Stimulated activated CD4-positive, alpha-beta T cell treated with anti-CD3 and anti-CD28 coated beads, Interleukin-12 subunit alpha, Interleukin-12 subunit beta, amount 100 ng/mL, for 24 hours (primary cell): ENCODE data around the gene SPDYC.

Experiments
- DNase-seq, 2 experiments: peaks; one replicate each; pipeline ENCODE4 v3.0.0-alpha.2; 2020; ENCODE audit warnings: low read depth in 2 of 2

Gene SPDYC

GRCh38 chr11:65206901-65207300, 36.9 kb downstream of the SPDYC start:
- DNase-seq, result no peak

DNA sequence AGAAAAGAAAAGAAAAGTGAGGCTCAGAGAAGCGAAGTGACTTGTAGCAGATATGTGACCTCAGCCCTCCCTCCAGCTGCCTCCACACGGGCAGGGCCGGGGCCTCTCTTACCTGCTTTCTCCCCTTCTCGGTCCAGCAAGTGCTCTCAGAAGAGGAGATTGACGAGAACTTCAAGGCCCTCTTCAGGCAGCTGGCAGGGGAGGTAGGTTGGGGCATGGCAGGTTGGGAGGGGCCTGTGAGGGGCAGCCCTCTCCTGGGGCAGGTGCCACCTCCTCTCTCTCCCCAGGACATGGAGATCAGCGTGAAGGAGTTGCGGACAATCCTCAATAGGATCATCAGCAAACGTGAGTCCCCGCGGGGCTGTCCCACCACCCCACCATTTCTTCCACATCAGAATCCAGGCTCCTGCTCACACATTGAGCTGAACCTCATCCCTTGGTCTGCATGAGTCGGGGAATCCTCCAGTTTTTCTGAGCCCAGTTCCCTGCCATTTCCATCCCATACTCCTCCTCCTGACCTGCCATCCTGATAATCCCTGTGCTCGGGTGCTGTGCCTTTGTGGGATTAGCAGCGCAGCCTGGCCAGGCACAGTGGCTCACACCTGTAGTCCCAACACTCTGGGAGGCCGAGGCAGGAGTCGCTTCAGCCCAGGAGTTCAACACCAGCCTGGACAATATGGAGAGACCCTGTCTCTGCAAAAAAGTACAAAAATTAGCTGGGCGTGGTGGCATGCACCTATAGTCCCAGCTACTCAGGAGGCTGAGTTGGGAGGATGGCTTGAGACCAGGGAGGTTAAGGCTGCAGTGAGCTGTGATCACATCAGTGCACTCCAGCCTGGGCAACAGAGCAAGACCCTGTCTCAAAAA, 38.1 kb downstream of the SPDYC start:
- DNase-seq, result no peak

- no peak for DNase-seq
These were observed 39.0 kb downstream of the SPDYC start for GRCh38 chr11:65208785-65209710.

GRCh38 chr11:65209711-65210360, 39.8 kb downstream of the SPDYC start:
- DNase-seq, result no peak

- DNase-seq, result no peak
These were observed 40.3 kb downstream of the SPDYC start for GRCh38 chr11:65210361-65210731.

DNA sequence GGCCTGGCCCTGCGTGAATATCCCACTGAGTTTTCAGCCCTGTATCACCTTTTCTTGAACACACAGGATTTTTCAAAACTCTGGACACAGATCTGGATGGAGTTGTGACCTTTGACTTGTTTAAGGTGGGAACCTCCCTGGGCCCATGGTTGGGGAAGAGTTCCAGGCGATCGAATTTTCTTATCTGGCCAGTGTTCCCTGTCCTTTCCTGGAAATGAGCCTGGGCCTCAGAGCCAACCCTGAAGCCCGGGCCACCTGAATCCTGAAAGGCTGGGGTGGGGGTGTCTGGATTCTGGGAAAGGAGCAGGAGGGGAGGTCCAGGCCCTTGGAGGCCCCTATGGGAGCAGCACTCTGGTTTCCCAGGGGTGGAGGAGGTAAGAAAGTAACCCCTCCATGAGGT, 40.7 kb downstream of the SPDYC start:
- no peak for DNase-seq

DNA sequence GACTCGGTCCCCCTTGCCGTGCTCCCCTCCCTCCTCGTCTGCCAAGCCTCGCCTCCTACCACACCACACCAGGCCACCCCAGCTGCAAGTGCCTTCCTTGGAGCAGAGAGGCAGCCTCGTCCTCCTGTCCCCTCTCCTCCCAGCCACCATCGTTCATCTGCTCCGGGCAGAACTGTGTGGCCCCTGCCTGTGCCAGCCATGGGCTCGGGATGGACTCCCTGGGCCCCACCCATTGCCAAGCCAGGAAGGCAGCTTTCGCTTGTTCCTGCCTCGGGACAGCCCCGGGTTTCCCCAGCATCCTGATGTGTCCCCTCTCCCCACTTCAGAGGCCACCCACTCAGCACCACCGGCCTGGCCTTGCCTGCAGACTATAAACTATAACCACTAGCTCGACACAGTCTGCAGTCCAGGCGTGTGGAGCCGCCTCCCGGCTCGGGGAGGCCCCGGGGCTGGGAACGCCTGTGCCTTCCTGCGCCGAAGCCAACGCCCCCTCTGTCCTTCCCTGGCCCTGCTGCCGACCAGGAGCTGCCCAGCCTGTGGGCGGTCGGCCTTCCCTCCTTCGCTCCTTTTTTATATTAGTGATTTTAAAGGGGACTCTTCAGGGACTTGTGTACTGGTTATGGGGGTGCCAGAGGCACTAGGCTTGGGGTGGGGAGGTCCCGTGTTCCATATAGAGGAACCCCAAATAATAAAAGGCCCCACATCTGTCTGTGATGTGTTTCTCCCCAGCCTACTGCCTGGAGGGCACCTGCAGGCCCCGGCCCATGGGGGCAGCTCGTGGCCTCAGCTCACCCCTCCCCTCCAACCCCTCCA, 41.5 kb downstream of the SPDYC start:
- DNase-seq, result no peak

DNA sequence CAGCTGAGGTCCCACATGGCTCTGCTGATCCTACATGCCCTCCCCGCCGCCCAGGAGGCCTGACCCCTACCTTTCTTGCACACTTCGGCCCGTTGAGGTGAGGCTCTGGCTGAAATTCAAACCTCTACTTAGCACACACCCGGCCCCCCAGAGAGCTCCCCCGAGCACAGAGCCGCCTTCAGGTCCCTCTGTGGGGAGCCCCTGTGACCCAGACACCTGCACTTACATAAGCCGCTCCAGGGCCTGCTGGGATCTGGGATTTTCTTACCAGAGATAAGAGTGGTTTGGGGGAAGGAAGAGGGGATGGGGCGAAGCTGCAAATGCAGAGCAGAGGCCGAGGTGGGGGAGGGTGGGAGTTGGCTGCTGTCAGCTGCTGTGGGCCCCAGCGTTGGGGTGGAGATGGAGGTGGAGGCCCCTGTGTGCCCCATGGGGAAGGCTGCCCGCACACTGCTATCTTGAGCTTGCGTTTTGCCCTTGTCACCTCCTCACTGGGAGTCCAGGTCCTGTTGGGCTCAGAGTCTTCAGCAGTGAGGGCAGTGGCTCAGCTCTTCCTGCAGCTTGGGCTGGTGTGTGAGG, 42.3 kb downstream of the SPDYC start:
- no peak for DNase-seq

DNA sequence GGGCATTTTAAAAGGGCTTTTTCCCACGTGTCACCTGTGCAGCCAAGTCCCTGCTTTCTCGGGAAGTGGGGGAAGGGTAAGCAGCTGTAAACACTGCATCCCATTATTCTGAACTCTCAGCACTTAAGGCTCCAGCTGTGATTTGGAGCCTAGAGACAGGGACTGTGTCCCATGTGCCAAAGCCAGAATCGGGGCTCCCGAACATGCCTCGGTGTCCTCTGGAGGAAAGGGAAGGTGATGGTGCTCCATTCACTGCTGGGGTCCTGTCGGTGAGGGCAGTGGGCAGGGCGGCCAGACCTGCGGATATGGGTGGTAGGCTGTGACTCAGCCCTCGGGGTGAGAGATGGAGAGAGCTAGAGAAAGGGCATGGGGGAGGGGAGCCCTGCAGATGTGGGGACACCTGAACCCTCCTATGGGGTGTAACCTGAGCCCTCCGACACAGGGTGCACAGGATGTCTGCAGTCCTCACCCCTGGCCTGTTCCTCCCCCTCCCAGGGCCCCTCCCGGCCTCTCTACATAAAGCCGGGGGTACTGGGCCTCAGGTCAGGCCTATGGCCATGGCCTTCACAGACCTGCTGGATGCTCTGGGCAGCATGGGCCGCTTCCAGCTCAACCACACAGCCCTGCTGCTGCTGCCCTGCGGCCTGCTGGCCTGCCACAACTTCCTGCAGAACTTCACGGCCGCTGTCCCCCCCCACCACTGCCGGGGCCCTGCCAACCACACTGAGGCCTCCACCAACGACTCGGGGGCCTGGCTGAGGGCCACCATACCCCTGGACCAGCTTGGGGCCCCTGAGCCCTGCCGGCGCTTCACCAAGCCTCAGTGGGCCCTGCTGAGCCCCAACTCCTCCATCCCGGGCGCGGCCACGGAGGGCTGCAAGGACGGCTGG, 43.5 kb downstream of the SPDYC start:
- DNase-seq, result no peak

DNA sequence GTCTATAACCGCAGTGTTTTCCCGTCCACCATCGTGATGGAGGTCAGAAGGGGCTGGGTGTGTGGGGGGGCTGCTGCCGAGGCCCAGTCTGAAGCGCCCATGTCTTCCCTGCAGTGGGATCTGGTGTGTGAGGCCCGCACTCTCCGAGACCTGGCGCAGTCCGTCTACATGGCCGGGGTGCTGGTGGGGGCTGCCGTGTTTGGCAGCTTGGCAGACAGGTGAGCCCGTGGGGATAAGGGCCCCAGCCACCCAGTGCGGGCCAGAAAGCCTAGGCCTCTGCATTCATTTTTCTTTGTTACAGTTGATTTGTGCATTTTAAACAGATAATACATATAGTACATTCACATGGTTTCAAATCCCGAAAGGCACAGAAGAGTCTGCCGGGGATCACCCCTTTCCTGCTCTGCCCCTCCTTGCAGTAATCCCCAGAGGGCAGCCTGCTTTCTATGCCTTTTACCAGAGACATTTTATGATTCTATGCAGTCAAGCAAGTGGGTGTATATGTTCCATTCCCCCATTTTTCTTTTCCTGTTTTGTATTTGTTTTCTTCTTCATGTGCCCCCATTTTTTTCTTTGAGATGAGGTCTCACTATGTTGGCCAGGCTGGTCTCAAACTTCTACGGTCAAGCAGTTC, 44.3 kb downstream of the SPDYC start:
- no peak for DNase-seq

DNA sequence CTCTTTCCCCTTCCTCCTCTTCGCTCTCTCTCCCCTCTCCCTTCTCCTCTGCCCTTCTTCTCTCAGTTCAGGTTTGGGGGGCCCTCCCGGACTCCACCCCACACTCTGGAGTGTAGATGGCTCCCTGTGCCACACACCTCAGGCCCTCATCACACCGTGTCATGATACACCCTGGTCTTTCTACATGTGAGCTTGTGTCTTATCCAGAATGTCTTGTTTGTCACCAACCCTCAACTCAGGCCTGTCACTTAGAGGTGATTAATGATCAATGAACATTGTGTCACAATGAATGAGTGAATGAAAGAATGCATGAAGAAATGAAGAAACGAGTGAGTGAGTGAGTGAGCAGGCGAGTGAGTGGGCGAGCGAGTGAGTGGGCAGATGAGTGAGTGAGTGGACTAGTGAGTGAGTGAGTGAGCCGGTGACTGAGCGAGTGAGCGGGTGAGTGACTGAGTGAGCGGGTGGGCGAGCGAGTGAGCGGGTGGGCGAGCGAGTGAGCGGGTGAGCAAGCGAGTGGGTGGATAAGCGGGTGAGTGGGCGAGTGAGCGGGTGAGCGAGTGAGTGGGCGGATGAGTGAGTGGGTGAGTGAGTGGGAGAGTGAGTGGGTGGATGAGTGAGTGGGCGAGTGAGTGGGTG, 45.5 kb downstream of the SPDYC start:
- no peak for DNase-seq

DNA sequence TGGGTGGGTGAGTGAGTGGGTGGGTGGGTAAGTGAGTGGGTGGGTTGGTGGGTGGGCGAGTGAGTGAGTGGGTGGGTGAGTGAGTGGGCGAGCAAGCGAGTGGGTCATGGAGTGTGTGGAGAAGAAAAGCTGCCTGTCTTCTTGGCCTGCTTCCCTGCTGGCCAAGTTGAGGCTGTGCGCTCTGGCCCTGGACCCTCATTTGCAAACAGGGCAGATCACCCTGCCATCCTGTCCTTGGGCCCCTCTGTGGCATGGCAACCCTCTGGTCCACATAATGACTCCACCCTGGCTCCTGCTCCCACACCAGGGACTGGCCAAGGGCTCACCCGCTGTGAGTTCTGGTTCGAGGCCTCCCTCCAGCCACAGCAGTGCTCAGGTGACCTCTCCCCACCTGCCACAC, 46.8 kb downstream of the SPDYC start:
- DNase-seq, result no peak

GRCh38 chr11:65217441-65218423, 47.7 kb downstream of the SPDYC start:
- no peak for DNase-seq

- no peak for DNase-seq
These were observed 48.4 kb downstream of the SPDYC start for GRCh38 chr11:65218446-65218845.

GRCh38 chr11:65219930-65220213, 49.8 kb downstream of the SPDYC start:
- DNase-seq, result no peak

GRCh38 chr11:65221026-65221425, 51.0 kb downstream of the SPDYC start:
- no peak for DNase-seq
